NK-92 (cell line): ENCODE measurements around the gene KCNA2.

ENCODE experiments used
- DNase-seq: peaks from one replicate; lab custom pipeline; 2025; ENCODE audit not compliant: unreplicated experiment; lab: John Stamatoyannopoulos, UW

KCNA2 gene

DNA sequence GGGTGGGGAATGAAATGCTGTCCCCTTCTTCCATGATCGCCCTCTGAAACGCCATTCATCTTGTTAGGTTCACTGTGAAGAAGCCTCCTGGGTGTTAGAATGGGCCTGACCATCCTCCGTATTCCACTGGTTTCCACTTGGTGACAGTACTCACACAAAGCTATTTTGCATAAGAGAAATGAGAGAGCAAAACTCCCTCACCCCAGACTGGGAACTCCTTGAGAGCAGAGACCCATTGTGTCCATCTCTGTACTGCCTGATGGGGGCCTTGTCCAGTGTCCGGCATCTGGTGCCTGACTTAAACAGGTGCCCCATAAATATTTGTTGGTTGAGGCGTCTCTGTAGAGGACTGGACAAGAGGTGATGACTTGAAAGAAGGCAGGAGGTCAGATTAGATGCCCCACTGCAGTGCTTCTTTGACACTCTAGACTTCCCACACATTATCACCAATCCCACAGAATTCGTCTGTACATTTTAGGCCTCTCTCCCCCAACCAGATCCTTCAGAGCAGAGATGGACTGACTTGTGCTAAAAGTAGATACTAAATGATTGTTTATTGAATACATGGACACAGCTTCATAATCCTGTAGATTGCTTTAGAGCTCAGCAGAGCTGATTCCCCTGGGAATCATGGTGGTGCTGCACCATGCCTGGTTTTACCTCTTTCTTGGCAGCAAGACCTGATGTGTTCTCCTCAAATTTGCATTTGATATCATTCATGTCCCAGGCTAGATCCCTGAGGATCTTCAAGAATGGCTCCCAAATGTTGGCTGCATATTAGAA lies 22.4 kb upstream of the KCNA2 start:
- DNase-seq, result no peak

DNA sequence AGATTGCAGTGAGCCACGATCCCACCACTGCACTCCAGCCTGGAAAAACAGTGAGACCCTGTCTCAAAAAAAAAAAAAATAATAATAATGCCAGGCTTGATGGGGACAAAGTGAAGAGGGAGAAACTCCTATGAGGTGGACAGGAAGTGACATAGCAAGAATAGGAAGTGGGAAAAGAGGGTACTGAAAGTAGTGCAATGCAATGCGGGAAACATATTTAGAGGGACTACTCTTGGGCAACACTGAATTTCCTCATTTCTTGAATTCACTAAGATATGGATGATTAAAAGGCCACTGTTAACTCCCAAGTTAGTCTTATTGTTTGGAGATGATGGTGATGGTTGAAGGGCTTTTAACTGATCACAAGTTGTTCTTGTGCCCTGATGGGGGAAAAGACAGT lies 21.6 kb upstream of the KCNA2 start:
- no peak for DNase-seq

DNA sequence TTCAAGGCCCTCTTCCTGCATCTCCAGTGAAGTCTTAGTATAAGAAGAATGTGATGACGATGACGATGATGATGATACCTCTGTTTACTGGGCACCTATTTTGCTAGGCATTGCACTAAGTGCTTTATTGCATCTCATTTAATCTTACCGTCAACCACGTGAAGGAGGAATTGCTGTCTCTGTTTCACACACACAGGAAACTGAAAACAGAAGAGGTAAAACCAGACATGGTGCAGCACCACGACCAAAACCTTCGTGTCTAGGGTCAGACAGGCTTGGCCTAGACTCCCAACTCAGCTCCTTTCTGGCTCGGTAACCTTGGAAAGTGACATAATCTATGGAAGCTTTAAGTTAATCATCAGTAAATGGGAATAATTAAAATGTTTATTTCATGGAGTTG lies 20.7 kb upstream of the KCNA2 start:
- DNase-seq, result no peak

DNA sequence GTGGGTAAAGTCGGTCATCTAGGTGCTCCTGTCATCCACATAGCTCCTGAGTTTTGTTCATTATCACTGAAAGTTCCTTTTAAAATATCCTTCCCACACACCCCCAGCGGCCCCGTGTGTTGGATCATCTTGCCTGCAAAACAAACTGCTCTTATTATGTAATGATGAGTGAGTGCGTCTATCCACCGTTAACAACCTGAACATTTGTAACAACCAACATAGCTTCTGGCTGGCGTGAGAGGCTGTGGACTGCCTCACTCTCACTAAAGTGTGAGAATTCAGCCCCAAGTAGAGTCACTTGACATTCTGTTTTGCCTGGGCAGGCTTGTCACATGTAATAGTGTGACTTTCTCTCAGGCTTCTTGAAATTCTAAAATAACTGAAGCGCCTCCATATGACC lies 14.5 kb upstream of the KCNA2 start:
- no peak for DNase-seq

DNA sequence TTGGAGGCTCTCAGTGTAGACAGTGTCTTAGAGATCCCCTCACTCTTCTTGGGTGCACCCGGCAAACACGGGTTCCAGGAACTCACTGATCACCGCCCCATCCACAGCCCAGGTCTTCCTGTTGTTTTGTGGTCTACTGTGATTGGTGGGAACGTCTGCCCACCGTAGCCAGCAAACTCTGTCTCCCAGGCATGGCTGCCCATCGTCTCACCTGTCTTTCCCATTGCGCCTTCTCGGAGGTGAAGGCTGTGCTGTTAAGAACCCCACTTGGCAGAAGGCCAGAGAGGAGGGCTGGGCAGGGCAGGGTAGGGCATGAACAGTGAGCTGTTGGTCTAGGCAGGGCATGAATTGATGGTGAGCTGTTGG lies 14.1 kb upstream of the KCNA2 start:
- DNase-seq, result no peak

DNA sequence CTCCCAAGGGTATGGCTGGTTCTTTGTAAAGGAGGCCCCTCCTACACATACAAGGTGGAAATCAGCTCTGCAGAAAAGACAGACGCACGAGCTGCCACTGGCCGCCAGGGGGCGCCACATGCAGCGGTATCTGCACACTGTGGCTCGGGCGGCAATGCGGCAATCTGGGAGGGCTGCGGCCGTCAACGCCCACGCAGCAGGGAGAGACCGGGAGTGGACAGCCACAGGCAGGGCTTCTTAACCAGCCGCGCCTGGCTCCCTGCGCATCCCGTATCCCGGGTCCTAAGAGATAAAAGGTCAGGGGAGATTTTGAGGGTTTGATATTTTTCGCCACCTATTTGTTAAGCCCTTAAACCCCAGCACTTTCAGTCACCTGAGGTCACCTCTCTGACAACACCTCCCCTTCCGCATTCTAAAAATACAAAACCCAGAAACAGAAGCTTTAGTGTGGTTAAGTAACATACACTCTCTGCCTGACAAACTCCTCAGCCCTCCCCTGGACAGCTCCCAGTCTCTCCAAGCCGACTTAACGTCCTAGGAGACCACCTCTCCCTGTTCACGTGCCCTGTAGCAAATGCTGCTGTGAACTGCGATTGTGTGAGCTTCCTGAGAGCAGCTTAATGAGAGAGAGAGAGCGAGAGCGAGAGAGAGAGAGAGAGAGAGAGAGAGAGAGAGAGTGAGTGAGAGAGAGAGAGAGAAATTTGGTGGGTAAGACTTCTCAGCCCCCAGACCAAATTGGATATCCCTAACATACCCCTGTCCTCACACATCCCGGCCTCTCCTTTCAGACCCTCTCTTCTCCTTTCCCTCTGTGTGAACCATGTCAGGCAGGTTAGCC lies 13.5 kb upstream of the KCNA2 start:
- no peak for DNase-seq

DNA sequence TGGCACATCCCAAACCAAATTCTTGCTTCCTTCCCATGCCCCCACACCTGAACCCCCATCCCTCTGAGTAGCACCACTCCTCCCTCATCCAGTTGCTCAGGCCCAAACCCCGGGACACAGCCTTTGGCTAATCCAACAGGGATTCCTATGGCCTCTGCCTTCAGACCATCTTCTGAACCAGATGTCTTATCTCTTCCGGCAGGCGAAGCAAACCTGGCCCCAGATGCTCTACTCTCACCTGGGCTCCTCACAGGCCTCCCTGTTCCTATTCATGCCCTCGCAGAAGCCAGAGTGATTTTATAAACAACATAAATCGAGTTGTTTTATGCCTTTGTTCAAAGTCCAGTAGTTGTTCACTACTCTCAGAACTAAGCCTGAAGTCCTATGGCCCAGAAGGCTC lies 12.5 kb upstream of the KCNA2 start:
- DNase-seq, result no peak

DNA sequence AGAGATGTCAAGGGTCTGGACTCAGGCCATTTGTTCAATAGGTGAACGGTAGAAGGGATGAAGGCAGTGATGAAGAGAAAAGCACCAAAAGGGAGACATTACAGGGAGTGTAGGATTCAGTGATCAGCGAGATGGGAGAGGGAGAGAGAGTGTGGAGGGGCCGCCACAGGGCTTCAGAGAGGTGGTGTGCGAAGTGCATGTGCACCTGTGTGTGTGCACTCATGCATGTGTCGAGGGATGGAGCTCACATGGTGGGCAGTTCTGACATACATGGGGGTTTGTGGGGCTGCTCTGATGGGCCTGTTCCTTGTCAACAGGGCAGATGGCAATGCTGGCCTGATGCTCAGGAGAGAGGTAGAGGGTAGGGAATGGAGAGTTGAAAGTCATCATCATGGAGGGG lies 11.4 kb upstream of the KCNA2 start:
- DNase-seq, result no peak

DNA sequence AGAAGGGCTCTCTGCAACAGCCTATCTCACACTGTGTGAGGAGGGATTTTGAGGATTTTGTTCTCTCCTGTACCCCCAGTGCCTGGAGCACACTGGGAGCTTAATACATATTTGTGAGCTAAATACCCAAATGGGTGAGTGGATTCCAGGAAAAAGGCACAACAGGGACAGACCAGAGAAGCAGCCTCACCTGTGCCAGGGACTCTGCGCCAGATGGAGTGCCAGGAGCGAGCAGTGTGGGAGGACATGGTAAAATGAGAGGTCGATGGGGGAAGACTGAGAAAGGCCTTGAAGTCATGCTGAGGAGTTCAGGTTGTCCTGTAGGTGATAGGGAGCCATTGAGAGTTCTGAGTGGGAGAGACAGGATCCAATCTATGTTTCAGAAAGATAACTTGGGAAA lies 11.0 kb upstream of the KCNA2 start:
- no peak for DNase-seq

DNA sequence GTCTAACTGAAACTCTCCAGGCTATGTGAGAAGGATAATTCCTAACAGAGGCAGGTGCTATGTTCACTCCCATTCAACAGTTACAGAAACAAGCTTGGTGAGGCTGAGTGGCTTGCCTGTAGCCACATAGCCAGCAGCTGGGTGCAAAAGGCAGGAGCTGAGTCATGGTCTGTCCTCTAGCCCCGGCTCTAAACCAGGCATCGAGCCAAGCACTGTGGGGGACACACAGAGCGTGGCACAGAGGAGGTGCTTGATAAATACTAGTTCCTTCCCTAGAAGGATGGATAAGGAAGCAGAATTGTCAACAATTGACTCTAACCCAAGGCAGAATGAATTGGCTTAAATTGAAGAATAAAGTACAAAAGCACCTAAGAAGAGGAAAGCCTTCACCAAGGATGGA lies 10.4 kb upstream of the KCNA2 start:
- no peak for DNase-seq

DNA sequence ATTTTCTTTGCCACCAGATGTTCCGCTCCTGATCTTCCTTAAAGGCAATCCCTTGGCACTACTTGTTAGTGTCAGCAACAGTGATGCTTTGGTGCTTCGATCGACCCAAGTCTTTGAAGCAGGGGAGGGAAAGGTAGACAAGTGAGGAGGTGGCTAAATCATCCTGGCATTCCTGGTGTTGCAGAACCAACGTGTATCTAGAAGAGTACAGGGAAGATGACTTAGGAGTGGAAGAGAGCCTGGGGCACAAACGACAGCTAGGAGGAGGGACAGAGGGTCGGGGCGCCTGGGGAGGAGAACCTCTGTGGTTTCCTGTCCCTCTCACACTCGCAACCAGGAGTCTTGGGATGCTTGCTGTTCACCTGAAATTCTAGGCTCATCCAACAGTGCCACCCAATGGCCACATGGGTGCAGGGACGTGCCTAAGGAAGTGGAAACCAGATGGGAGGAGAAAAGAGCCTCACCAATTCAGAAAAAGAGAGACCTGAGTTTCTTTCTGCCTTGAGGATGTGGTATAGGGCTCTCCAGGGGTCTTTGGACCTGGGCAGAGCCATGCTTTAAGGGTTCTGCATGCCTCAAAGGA lies 9.5 kb upstream of the KCNA2 start:
- DNase-seq, result no peak

DNA sequence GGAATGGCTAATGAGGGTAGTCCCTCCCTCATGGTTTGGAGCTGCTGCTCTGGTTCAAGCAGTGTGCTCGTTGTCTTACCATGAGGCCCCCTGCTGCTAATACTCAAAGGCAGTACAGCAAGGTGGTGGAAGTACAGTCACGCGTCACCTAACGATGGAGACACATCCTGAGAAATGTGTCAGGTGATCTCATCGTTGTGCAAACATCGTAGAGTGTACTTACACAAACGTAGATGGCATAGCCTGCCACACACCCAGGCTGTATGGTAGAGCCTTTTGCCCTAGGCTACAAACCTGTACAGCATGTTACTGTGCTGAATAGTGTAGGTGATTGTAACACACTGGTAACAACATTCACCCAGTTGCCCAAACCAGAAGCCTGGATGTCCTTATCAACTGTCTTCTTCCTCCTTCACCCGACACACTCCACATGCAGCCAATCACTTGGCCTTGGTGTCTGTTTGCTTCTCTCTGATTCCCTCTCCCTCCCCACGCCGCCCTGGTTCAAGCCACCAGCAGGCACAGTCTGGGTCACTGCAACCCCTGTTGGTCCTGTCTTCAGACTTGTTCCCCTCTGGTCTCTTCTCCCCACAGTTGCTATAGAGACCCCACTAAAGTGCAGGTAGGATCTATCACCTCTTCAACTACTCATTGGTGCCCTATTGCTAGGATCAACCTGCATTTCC lies 6.0 kb upstream of the KCNA2 start:
- no peak for DNase-seq

DNA sequence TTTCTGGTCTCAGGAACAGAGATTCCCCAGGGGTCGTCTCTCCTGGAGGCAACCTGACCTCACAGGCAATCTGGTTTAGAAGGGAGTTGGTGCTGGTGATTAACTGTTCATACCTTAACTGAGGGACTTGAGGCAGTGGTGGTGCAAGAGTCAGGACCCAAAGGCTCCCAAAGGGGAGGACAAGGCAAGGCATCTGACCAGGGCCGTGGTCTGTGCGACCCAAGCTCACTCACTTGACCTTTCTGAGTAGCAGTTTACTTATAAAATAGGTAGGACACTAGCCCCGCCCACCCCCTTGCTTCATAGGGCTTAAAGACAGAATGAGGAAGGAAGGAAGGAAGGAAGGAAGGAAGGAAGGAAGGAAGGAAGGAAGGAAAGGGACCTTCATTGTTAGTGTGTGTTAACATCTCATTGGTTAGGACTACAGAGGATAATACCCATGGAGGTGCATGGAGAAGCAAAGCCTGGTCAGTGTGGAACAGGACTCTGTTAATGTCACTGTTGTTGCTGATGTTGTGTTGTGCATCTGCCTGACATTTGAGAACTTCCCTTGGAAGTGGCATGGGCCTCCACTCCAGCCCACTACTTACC lies 4.6 kb upstream of the KCNA2 start:
- DNase-seq, result no peak

DNA sequence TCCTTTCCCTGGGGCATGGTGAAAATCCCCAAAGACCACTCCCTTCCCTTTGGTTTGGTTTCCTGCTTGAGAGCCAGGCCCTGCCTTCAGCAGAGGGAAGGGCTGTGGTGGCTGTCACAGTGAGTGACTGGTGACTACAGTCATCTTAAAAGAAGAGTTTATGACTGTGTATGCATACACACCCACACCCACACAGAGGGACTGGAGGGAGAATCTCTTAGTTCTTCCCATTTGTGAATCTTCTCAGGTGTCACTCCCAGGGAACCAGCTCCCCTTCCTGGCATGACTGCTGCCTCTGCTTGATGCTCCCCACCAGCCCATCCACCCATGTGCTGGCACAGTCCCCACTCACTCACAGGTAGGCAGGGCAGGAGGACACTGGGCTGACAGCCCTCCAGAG lies 3.9 kb upstream of the KCNA2 start:
- DNase-seq, result no peak

DNA sequence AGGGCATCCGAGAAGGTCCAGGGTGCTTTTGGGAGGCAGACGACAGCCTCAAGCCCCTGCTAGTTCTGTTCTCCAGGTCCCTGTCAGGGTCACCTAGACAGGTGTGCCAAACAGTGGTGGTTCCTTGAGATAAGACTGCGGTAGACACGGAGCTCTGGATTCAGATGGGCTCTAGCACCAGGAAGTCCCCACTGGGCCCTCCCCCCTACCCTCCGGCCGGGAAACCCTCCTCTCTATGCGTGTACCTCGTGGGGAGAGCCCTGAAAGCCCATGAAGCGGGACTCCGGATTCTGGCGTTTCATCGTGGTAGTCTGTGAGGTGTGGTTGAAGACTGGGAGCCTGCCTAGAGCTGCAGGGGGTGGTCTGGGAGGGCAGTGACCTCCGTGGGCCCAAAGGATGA lies 2.1 kb upstream of the KCNA2 start:
- no peak for DNase-seq

DNA sequence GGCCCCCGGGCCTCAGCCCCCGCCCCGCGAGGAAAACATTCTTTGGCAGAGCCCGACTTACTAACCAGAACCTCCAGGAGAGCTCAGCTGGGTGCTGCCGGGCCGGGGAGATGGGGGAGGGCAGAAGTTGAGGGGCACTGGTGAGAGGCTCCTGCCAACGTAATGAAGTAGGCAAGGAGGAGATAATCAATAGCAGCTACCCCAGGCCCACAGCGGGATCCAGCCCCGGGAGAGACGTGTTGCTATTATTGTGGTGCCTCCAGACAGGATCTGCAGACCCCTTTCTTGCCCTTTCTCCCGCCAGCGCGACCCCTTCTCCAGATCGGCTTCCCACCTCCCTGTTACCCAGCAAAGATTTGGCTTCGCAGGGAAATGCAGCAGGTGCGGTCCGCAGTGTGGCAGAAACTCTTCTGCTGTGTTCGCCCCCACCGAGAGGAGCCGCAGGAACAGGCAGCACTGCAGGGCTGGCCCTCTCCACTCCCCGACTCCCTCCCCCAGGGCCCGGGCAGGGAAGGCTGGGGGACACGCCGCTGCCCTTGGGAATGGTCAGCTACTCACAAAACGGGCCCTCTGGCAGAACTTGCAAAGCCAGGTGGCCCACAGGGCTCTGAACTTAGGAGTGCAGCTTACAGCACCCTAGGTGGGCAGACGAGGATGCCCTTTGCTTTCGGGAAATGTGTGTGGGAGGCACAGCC lies 1.5 kb upstream of the KCNA2 start:
- DNase-seq, result no peak

DNA sequence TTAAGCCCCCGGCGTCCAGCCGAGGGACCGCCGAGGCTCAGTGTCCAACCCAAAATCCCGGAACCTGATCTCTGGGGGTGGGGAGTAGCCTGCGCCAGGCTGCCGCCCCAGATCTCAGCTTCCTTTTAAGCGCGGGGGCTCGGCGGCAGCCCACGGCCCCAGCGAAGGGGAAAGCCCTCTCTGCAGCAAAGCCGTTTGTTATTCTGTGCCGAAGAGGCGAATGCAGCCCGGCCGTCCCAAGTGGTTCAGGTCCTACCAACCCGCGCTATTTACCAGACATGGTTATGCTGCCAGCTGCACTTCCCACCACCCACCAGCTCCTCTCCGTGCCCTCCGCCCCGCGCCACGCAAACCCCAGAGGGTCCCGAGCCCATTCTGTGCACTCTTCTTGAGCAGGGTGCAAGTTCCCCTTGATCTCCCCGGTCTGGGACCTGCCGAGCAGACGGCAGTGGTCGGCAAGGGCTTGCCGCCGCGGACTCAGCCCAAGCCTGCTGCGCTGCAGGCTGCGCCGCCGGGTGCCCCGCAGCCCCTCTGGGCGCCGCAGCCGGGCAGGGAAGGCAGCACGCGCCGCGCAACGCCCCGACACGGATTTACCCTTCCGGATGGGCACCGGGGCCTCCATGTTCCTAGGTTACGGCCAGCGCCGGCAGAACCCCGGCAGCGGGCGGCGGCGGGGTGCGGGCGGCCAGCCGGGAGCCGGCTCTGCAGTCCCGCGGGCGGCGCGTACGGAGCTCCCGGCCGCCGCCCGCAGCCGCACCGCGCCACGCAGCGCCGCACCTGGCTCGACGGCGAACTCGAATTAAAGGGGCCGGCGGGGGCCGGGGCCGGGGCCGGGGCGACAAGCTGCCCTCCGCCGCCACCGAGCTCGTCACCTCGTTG lies 738 bp upstream of the KCNA2 start:
- no peak for DNase-seq

DNA sequence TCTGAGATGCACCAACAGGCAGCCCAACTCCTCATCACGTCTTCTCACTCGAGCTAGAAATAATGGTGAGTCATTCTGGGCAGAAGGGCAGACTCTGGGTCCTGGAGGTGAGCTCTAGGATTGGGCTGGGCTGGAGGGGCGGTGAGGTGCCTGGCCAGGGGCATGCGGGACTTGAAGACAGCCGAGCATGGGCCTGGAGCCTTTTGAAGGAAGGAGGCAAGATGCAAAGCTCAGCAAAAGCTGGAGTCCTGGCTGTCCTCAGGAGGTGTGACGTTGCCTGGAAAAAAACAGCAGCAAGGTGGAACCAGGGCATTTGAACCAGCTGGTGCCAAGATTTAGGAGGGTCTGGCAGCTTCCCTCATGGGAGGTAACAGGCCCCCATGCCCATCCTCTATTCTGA lies 712 bp downstream of the KCNA2 start:
- DNase-seq, result no peak

DNA sequence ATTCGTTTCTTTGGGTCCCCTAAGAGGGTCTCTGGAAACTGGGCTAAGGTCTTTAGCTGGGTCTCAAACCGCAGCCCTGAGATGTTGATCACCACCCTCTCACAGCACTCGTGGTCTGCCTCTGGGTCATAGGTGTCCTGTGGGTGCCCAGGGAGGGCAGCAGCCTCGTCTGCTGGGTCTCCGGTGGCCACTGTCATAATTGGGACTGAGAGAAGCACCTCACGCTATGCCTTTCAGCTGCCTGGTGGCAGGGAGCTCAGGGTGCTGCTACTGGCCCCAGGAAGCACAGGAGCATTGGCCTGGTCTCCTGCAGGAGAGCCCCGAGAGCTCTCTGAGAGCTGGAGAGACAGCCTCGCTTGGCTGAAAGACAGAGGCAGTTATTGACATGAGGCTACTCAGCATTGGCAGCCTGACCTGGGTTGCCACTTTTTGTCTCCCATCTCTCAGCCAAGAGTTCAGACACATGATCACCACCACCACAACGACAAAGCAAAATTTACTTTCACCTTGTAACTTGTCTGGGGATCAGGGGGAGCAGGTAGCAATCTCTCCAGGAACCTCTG lies 1.5 kb downstream of the KCNA2 start:
- DNase-seq, result no peak
